HEK293 (cell line): Measurements from ENCODE around the gene SHC4.
"Not testable (repeated sequence)": the region's sequence is repeated elsewhere in the genome, so short reads cannot be mapped to it uniquely, and the experiment has no call there.

ENCODE experiments used
- CTCF ChIA-PET: fragments of 350-600 bp; formaldehyde crosslinking; extraction: SDS; loops from one replicate; lab custom pipeline; 2021; ENCODE audit warnings: antibody characterized with exemption; lab: Yijun Ruan, JAX
- POLR2A ChIA-PET: fragments of 300-600 bp; formaldehyde crosslinking; extraction: SDS; loops from one replicate; lab custom pipeline; 2020; ENCODE audit warnings: antibody characterized with exemption, inconsistent platforms; lab: Yijun Ruan, JAX
- H3K27ac ChIP-seq: fragments of 200-500 bp; sonication (Bioruptor generic); 2 replicates; pipeline ENCODE4 v1.5.1; 2014; ENCODE audit warnings: low read depth, low read length, control low read depth, inconsistent platforms; ENCODE audit errors: extremely low read depth
- H3K36me3 ChIP-seq, 2 experiments: fragments of 200-500 bp in 1 of 2; sonication (Bioruptor generic) in 1 of 2; 1 replicate in 1 of 2; 2 replicates in 1 of 2; pipeline ENCODE4 v1.5.1; 2014 to 2017; ENCODE audit warnings: inconsistent platforms in 2 of 2, low read length in 2 of 2; ENCODE audit not compliant: control insufficient read depth in 2 of 2, insufficient read depth in 1 of 2
- H3K4me1 ChIP-seq: fragments of 200-500 bp; sonication (Bioruptor generic); 2 replicates; pipeline ENCODE4 v1.5.1; 2014; ENCODE audit warnings: mild to moderate bottlenecking, low read length, inconsistent platforms; ENCODE audit not compliant: control insufficient read depth, insufficient read depth
- H3K4me3 ChIP-seq: 2 replicates; pipeline ENCODE4 v1.5.1; 2011; ENCODE audit warnings: low read depth, mild to moderate bottlenecking, control low read depth, low read length, moderate library complexity
- H3K9me3 ChIP-seq: fragments of 200-500 bp; sonication (Bioruptor generic); 2 replicates; pipeline ENCODE4 v1.5.1; 2014; ENCODE audit warnings: low read depth, low read length, inconsistent platforms; ENCODE audit not compliant: control insufficient read depth, insufficient read depth
- BCL11B ChIP-seq: fragments of 450-650 bp; formaldehyde crosslinking; IDR thresholded peaks from 2 replicates; pipeline ENCODE4 v1.5.1; 2016; ENCODE audit warnings: low read depth, missing biosample characterization, missing genetic modification characterization
- GLIS2 ChIP-seq: fragments of 450-650 bp; formaldehyde crosslinking; IDR thresholded peaks from 2 replicates; pipeline ENCODE4 v1.5.1; 2016; ENCODE audit warnings: missing biosample characterization, missing genetic modification characterization
- KLF7 ChIP-seq: fragments of 450-650 bp; formaldehyde crosslinking; IDR thresholded peaks from 2 replicates; pipeline ENCODE4 v1.5.1; 2016; ENCODE audit warnings: missing biosample characterization, missing genetic modification characterization, borderline replicate concordance
- REPIN1 ChIP-seq: fragments of 450-650 bp; formaldehyde crosslinking; IDR thresholded peaks from 2 replicates; pipeline ENCODE4 v1.5.1; 2017; ENCODE audit warnings: missing biosample characterization, missing genetic modification characterization, low read depth
- SCRT2 ChIP-seq: fragments of 450-650 bp; formaldehyde crosslinking; IDR thresholded peaks from 2 replicates; pipeline ENCODE4 v1.5.1; 2016; ENCODE audit warnings: missing biosample characterization, missing genetic modification characterization
- SETDB1 ChIP-seq: IDR thresholded peaks from one replicate; pipeline ENCODE4 v1.6.1; 2017; ENCODE audit warnings: mild to moderate bottlenecking, low read length, moderate library complexity, mixed read lengths; ENCODE audit not compliant: insufficient read length
- ZBTB6 ChIP-seq: fragments of 450-650 bp; formaldehyde crosslinking; IDR thresholded peaks from 2 replicates; pipeline ENCODE4 v1.5.1; 2017; ENCODE audit warnings: missing biosample characterization, missing genetic modification characterization
- ZNF114 ChIP-seq: fragments of 450-650 bp; formaldehyde crosslinking; IDR thresholded peaks from 2 replicates; pipeline ENCODE4 v1.5.0; 2017; ENCODE audit warnings: missing biosample characterization, missing genetic modification characterization
- ZNF138 ChIP-seq: fragments of 450-650 bp; formaldehyde crosslinking; IDR thresholded peaks from 2 replicates; pipeline ENCODE4 v1.5.1; 2016; ENCODE audit warnings: missing biosample characterization, missing genetic modification characterization, borderline replicate concordance
- ZNF175 ChIP-seq: fragments of 450-650 bp; formaldehyde crosslinking; IDR thresholded peaks from 2 replicates; pipeline ENCODE4 v1.5.1; 2016; ENCODE audit warnings: missing biosample characterization, missing genetic modification characterization
- ZNF266 ChIP-seq: fragments of 450-650 bp; formaldehyde crosslinking; IDR thresholded peaks from 2 replicates; pipeline ENCODE4 v1.5.1; 2016; ENCODE audit warnings: missing biosample characterization, missing genetic modification characterization, low read depth
- ZNF324 ChIP-seq: fragments of 450-650 bp; formaldehyde crosslinking; IDR thresholded peaks from 2 replicates; pipeline ENCODE4 v1.5.1; 2016; ENCODE audit warnings: missing biosample characterization, missing genetic modification characterization
- ZNF335 ChIP-seq: fragments of 450-650 bp; formaldehyde crosslinking; conservative IDR thresholded peaks from 2 replicates; pipeline ENCODE4 v1.5.1; 2016; ENCODE audit warnings: missing biosample characterization, missing genetic modification characterization
- ZNF350 ChIP-seq: fragments of 450-650 bp; formaldehyde crosslinking; IDR thresholded peaks from 2 replicates; pipeline ENCODE4 v1.5.0; 2017; ENCODE audit warnings: missing biosample characterization, mild to moderate bottlenecking, missing genetic modification characterization
- ZNF362 ChIP-seq: fragments of 450-650 bp; formaldehyde crosslinking; IDR thresholded peaks from 2 replicates; pipeline ENCODE4 v1.5.1; 2016; ENCODE audit warnings: missing biosample characterization, missing genetic modification characterization
- ZNF394 ChIP-seq: fragments of 450-650 bp; formaldehyde crosslinking; IDR thresholded peaks from 2 replicates; pipeline ENCODE4 v1.5.1; 2016; ENCODE audit warnings: missing biosample characterization, missing genetic modification characterization, mild to moderate bottlenecking, moderate library complexity, borderline replicate concordance
- ZNF426 ChIP-seq: fragments of 450-650 bp; formaldehyde crosslinking; IDR thresholded peaks from 2 replicates; pipeline ENCODE4 v1.5.1; 2017; ENCODE audit warnings: missing biosample characterization, missing genetic modification characterization, mild to moderate bottlenecking, inconsistent platforms, moderate library complexity
- ZNF433 ChIP-seq: fragments of 450-650 bp; formaldehyde crosslinking; IDR thresholded peaks from 2 replicates; pipeline ENCODE4 v1.5.1; 2016; ENCODE audit warnings: missing biosample characterization, missing genetic modification characterization, low read depth
- ZNF48 ChIP-seq: fragments of 450-650 bp; formaldehyde crosslinking; IDR thresholded peaks from 2 replicates; pipeline ENCODE4 v1.5.1; 2016; ENCODE audit warnings: missing biosample characterization, missing genetic modification characterization
- ZNF549 ChIP-seq: fragments of 450-650 bp; IDR thresholded peaks from 2 replicates; pipeline ENCODE4 v1.5.1; 2018; ENCODE audit warnings: missing biosample characterization, missing genetic modification characterization, mild to moderate bottlenecking, inconsistent platforms, moderate library complexity
- ZNF555 ChIP-seq: fragments of 450-650 bp; formaldehyde crosslinking; conservative IDR thresholded peaks from 2 replicates; pipeline ENCODE4 v1.5.1; 2017; ENCODE audit warnings: missing biosample characterization, mild to moderate bottlenecking, missing genetic modification characterization, inconsistent platforms
- ZNF558 ChIP-seq: fragments of 450-650 bp; formaldehyde crosslinking; IDR thresholded peaks from 2 replicates; pipeline ENCODE4 v1.5.1; 2016; ENCODE audit warnings: missing biosample characterization, missing genetic modification characterization
- ZNF624 ChIP-seq: fragments of 450-650 bp; formaldehyde crosslinking; IDR thresholded peaks from 2 replicates; pipeline ENCODE4 v1.5.1; 2017; ENCODE audit warnings: missing biosample characterization, missing genetic modification characterization
- ZNF768 ChIP-seq: fragments of 450-650 bp; formaldehyde crosslinking; IDR thresholded peaks from 2 replicates; pipeline ENCODE4 v1.5.1; 2018; ENCODE audit warnings: missing biosample characterization, mild to moderate bottlenecking, missing genetic modification characterization
- ZNF843 ChIP-seq: fragments of 450-650 bp; formaldehyde crosslinking; IDR thresholded peaks from 2 replicates; pipeline ENCODE4 v1.5.1; 2016; ENCODE audit warnings: missing biosample characterization, missing genetic modification characterization
- ZSCAN18 ChIP-seq: fragments of 450-650 bp; formaldehyde crosslinking; IDR thresholded peaks from 2 replicates; pipeline ENCODE4 v1.5.1; 2016; ENCODE audit warnings: missing biosample characterization, missing genetic modification characterization
- ZSCAN23 ChIP-seq: fragments of 450-650 bp; formaldehyde crosslinking; IDR thresholded peaks from 2 replicates; pipeline ENCODE4 v1.5.1; 2016; ENCODE audit warnings: missing biosample characterization, missing genetic modification characterization
- ZXDB ChIP-seq: fragments of 450-650 bp; formaldehyde crosslinking; IDR thresholded peaks from 2 replicates; pipeline ENCODE4 v1.5.1; 2016; ENCODE audit warnings: missing biosample characterization, missing genetic modification characterization

SHC4 gene

DNA sequence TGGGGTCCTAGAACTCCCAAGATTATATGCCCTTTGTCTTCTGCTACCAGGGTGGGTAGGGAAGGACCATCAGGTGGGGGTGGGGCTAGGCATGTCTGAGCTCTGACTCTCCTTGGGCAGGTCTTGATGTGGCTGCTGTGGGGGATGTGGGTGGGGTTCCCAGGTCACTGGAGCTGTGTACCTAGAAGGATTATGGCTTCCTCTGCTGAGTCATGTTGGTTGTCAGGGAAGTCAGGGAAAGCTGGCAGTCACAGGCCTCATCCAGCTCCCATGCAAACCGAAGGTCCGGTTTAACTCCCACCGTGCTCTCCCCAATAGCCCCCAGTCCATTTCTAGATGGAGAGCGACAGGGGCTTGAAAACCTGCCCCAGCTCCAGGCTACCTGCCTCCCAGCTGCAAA, 50.6 kb downstream of the SHC4 start:
- H3K9me3 ChIP-seq, result no peaks in the 10 kb centered on the region
- CTCF ChIA-PET, result no interaction called here
- no peak for TF ChIP-seq BCL11B
- no peak for TF ChIP-seq ZBTB6 (tag by site-specific recombination)
- TF ChIP-seq SETDB1, result no peak
- no peak for TF ChIP-seq ZNF114 (tag by site-specific recombination)
- TF ChIP-seq ZNF555 (tag by site-specific recombination), result no peak
- TF ChIP-seq GLIS2 (tag by site-specific recombination), result no peak
- TF ChIP-seq ZNF433 (tag by site-specific recombination), result no peak
- TF ChIP-seq ZNF624 (tag by site-specific recombination), result no peak
- no peak for TF ChIP-seq ZNF138
- no peak for TF ChIP-seq ZNF558
- TF ChIP-seq ZNF335, result no peak
- no peak for TF ChIP-seq ZNF175 (tag by site-specific recombination)
- no peak for TF ChIP-seq ZNF768 (tag by site-specific recombination)
- TF ChIP-seq ZNF48 (tag by site-specific recombination), result no peak
- no peak for TF ChIP-seq ZXDB (tag by site-specific recombination)
- no peak for TF ChIP-seq ZNF266 (tag by site-specific recombination)
- no peak for TF ChIP-seq KLF7
- H3K36me3 ChIP-seq, result no peaks in the 10 kb centered on the region
- POLR2A ChIA-PET, result no interaction called here
- no peaks in the 10 kb centered on the region for H3K4me1 ChIP-seq
- H3K4me3 ChIP-seq, result no peak overlapping the region
- no peak overlapping the region for H3K27ac ChIP-seq

DNA sequence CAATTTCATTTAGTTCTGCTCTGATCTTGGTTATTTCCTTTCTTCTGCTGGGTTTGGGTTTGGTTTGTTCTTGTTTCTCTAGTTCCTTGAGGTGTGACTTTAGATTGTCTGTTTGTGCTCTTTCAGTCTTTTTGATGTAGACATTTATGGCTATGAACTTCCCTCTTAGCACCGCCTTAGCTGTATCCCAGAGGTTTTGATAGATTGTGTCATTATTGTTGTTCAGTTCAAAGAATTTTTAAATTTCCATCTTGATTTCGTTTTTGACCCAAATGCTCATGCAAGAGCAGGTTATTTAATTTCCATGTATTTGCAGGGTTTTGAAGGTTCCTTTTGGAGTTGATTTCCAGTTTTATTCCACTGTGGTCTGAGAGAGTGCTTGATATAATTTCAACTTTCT, 53.2 kb downstream of the SHC4 start:
- H3K9me3 ChIP-seq, result not testable (repeated sequence)

DNA sequence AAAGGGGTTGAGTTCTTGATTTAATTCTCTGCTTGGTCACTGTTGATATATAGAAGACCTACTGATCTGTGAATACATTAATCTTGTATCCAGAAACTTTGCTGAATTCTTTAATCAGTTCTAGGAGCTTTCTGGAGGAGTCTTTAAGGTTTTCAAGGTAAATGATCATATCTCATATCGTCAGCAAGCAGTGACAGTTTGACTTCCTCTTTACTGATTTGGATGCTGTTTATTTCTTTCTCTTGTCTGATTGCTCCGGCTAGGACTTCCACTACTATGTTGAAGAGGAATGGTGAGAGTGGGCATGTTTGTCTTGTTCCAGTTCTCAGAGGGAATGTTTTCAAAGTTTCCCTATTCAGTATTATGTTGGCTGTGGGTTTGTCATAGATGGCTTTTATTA, 54.4 kb downstream of the SHC4 start:
- H3K27ac ChIP-seq, H3K9me3 ChIP-seq, H3K4me1 ChIP-seq, POLR2A ChIA-PET, H3K4me3 ChIP-seq, CTCF ChIA-PET, H3K36me3 ChIP-seq: not testable (repeated sequence)

More for the DNA sequence above, 53.2 kb downstream of the SHC4 start:
- POLR2A ChIA-PET, H3K27ac ChIP-seq, CTCF ChIA-PET, H3K36me3 ChIP-seq, H3K4me3 ChIP-seq, H3K4me1 ChIP-seq: not testable (repeated sequence)

DNA sequence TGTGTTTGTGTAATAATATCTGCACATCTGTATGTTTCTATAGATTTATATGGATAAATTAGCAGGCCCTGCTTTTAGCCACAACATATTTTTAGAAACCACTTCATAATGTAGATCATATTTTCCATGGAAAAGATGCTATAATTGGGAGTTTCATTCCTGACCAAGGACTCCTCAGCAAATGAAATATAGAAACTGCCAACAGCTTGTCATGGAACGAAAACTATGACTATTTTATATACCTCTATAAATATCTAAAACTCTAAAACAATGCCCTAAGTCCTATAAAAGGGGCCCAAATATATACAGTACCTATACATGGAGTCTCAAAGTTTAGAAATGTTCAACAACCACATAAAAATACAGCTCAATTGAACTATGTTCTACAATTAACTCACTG, 57.9 kb downstream of the SHC4 start:
- H3K4me3 ChIP-seq, result no peak overlapping the region
- POLR2A ChIA-PET, result no interaction called here
- no peaks in the 10 kb centered on the region for H3K36me3 ChIP-seq
- CTCF ChIA-PET, result no interaction called here
- no peaks in the 10 kb centered on the region for H3K9me3 ChIP-seq
- H3K27ac ChIP-seq, result no peak overlapping the region
- no peaks in the 10 kb centered on the region for H3K4me1 ChIP-seq
- TF ChIP-seq ZSCAN23, result no peak
- TF ChIP-seq ZSCAN18 (tag by site-specific recombination), result no peak
- no peak for TF ChIP-seq ZNF843
- TF ChIP-seq ZNF549 (tag by site-specific recombination), result no peak
- TF ChIP-seq ZNF350 (tag by site-specific recombination), result no peak
- no peak for TF ChIP-seq ZNF324 (tag by site-specific recombination)
- TF ChIP-seq ZNF394 (tag by site-specific recombination), result no peak
- no peak for TF ChIP-seq ZNF426 (tag by site-specific recombination)
- TF ChIP-seq ZNF362 (tag by site-specific recombination), result no peak
- TF ChIP-seq REPIN1, result no peak
- TF ChIP-seq SCRT2, result no peak
